HG02840 (cell line): ENCODE data around the gene TCP11.

ENCODE experiments used
- ATAC-seq: cut with Tn5 transposase; IDR thresholded peaks from one replicate; pipeline ENCODE4 v1.9.1; 2021; ENCODE audit warnings: mild to moderate bottlenecking, moderate library complexity, moderate number of reproducible peaks; ENCODE audit not compliant: unreplicated experiment, low FRiP score

The TCP11 gene

DNA sequence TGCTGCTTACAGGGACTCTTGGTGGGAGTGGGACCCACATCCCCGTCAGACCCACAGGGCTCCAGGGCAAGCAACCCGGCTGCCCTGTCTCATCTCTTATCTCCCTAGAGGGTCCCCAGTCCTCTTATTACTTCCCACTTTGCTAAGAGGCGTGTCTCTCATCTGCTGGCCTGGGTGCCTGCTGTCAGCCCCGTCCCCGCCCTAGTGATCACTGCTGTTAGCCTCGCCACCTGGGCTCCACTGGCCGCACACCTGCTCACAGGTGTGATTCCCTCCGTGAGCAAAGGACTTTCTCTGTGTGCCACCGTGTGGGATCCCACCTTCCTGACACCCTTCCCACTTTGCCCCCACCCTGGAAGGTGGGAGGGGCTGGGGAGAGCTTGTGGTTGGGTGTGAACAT, 57.6 kb downstream of the TCP11 start:
- no peak for ATAC-seq

GRCh38 chr6:35082733-35083403, 58.3 kb downstream of the TCP11 start:
- no peak for ATAC-seq

DNA sequence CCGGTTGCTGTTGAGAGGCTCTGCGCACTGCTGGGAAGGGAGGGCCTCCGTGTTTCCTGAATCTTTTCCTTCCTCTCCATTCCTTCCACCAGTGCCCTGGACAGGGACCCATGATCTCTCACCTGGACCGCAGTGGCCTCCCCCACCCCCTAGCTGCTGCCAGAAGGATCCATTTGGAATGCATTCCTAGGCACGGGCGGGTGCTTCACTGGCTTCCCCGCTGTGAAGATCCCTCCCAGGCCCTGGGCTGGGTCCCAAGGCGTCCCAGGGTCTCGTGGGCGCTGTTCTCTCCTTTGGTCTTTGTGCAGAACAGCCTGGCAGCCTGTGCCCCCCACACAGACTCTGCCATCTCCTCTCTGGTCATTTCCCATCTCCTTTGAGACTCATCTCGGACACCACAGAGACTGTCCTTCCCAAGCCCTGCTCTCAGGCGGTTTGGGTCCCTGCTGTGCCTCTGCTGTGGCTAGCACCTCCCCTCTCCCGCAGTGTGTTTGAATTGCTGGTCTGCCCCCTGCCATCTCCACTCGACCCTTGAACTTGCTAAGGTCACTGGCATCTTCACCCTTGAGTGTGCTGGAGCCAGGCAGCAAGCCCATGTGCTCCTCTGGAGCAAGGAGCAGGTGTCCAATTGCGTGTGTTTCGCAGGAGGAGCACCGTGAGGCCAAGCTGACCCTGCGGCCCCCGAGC, 59.0 kb downstream of the TCP11 start:
- ATAC-seq = no peak

GRCh38 chr6:35081426-35081851, 59.7 kb downstream of the TCP11 start:
- no peak for ATAC-seq

- no peak for ATAC-seq
Measured at GRCh38 chr6:35080821-35081425, 60.2 kb downstream of the TCP11 start.

GRCh38 chr6:35080016-35080680, 61.0 kb downstream of the TCP11 start:
- no peak for ATAC-seq

GRCh38 chr6:35079311-35080000, 61.7 kb downstream of the TCP11 start:
- no peak for ATAC-seq

- no peak for ATAC-seq
Measured at GRCh38 chr6:35078896-35079295, 62.2 kb downstream of the TCP11 start.

- ATAC-seq = no peak
Measured at GRCh38 chr6:35078226-35078850, 62.8 kb downstream of the TCP11 start.

DNA sequence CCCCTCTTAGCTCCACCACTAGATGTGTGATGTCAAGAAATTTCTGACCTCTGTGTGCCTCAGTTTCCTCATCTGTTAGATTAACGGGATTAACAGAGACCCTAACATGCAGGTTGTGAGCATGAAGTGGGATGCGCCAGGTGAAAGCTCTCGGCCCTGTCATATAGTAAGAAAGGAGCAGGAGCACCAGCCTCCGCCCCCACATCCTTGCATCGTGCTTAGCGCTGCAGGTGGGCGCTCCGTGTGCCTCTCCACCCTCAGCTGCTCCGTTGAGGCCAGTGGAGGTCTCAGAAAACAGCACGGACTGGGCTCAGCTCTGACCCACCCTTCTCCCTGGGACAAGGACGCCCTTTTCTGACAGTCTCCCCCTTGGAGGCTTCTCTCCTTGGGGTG, 63.4 kb downstream of the TCP11 start:
- ATAC-seq = no peak

GRCh38 chr6:35076997-35077712, 64.0 kb downstream of the TCP11 start:
- ATAC-seq = no peak

DNA sequence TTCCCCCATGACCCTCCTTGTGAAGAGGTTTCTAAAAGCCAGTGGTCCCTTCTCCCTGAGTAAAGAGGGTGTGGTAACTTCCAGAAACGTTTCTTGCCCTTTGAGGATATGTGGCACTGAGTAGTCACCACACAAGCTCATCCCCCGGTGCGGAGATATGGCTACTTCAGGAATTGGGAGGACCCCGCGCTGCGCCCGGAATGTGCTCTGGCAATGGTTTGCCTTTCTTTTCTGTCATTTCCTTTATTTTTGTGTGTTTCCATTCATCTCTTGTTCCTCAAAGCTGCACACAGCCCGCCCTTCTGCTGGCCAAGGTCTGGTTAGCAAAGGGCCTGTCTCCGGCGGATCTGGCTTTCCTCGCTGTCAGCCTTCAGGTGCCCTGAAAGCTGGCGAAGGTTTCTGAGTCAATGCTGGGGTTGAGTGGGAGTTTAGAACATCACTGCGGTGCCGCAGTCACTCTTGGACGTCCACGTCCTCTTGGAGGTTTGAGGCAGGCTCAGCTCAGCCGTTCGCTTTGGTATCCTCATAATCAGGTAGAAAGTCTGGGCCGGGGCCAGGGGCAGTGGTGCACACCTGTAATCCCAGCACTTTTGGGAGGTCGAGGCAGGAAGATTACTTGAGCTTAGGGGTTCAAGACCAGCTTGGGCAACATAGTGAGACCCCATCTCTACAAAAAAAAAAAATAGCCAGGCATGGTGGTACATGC, 67.2 kb downstream of the TCP11 start:
- ATAC-seq = no peak

- ATAC-seq = no peak
Measured at GRCh38 chr6:35073211-35073610, 67.9 kb downstream of the TCP11 start.

- no peak for ATAC-seq
Measured at GRCh38 chr6:35072698-35073055, 68.5 kb downstream of the TCP11 start.

GRCh38 chr6:35072051-35072697, 69.0 kb downstream of the TCP11 start:
- ATAC-seq = no peak

DNA sequence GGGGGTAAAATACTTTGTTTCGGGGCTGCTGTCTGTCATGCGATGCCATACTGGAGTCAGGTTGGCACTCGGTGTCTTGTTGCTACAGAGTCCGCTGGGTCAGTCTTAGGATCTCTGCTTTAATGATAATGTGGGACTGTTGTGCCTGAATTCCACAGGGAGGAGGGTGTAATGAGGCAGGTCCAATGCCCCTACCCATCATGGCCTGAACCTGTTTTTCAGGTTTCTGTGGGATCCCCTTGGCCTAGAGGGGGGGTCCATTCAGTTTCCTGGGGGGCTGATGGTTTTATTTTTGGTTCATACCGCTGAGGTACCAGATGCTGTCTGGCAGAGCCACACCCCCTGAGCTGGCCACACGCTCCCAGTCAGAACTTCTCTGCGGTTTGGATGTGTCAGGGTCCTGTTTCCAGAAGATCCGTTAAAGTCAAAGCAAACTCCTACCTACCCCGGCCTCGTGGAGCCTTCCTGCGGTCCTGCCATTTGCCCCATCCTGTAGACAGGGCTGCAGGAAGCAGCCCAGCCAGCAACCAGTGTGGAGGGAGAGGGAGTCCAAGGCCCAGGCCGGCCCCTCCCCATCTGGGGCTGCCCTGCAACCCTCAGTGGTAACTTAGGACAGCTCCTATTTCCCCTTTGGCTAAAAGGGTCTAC, 69.7 kb downstream of the TCP11 start:
- no peak for ATAC-seq

GRCh38 chr6:35070111-35070510, 71.0 kb downstream of the TCP11 start:
- ATAC-seq = no peak

- no peak for ATAC-seq
Measured at GRCh38 chr6:35069262-35069661, 71.9 kb downstream of the TCP11 start.
